Inflammatory macrophage treated with lipopolysaccharide for 4 hours (primary cell): Measurements from ENCODE around the gene IGSF23.
"Not testable (repeated sequence)": the region's sequence is repeated elsewhere in the genome, so short reads cannot be mapped to it uniquely, and the experiment has no call there.

ENCODE experiments used
- DNase-seq: peaks from one replicate; pipeline ENCODE4 v3.0.0-alpha.2; 2020

The IGSF23 gene

DNA sequence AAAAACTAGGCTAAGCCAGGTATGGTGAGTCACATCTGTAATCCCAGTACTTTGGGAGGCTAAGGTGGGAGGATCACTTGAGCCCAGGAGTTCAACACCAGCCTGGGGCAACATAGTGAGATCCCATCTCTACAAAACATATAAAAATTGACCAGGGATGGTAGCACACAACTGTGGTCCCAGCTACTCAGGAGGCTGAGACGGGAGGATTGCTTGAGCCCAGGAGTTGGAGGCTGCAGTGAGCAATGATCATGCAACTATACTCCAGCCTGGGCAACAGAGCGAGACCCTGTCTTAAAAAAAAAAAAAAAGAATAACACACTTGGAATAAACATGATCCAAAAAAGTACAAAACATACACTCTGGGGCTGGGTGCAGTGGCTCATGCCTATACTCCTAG is 56.7 kb downstream of the IGSF23 start:
- not testable (repeated sequence) for DNase-seq

DNA sequence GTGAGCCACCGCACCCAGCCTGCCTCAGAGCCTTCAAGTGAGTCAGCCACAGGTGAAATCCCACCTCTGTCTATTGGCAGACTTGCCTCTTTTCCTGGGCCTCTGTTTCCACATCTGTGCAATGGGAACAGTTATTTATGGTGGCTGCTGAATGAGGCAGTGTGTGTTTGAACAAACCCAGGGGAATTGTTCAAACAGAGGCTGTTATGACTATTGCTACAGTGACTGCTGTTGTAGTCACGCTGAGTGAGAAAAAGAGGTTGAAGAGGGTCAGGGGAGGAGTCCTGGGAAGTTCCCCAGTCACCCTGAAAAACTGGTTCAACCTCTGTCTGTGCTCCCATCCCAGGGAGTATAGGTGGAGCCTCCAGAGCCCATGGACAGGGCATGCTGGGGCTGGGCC is 58.0 kb downstream of the IGSF23 start, which contains the start of gene CEACAM19:
CEACAM19 (plus strand) TSS at position 83 of the 400 bp plus-strand sequence. CDS start 450 bp downstream, outside the sequence.
- no peak for DNase-seq

DNA sequence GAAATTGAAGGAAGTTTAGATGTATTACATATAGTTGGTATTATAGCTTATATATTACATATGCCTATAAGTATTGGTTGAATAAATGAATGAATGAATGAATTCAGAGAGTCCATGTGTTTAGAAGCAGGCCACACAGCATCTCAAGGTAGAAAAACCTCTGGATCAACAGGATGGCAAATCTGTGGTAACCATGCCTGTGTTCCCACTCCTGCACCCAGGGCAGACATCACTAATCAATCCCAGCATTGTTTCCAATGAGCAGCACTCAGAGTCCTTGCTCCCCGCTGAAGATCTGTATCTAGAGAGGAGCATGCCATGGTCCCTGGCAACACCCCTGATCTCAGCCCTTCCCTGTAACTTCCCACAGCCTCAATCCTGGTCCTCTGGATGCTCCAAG is 58.9 kb downstream of the IGSF23 start:
- DNase-seq = no peak

DNA sequence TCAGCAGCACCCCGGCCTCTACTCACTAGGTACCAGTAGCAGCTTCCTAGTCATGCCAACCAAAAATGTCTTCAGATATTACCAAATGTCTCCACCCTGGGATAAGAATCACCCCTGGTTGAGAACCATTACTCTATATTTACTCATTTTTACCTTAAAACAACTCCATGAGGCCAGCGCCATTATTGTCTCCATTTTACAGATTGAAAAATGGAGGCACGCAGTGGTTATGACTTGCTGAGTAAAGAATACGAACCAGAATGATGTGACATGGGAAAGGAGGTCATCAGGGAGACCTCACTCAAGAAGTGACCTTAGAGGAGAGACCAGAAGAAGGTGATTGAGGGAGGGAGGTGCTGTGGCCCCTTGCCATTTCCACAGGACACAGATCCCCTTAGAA is 60.1 kb downstream of the IGSF23 start:
- DNase-seq = no peak

DNA sequence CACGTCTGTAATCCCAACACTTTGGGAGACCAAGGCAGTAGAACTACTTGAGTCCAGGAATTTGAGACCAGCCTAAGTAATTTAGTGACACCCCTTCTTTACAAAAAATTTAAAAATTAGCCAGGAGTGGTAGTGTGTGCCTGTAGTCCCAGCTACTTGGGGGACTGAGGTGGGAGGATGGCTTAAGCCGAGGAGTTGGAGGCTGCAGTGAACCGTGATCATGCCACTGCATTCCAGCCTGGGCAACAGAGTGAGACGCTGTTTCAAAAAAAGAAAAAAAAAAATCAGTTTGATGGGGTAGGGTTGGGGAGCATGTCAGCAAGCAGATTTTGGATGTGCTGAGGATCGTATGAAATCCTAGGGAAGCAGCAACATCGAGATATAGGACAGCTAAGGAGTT is 62.2 kb downstream of the IGSF23 start:
- DNase-seq = no peak

DNA sequence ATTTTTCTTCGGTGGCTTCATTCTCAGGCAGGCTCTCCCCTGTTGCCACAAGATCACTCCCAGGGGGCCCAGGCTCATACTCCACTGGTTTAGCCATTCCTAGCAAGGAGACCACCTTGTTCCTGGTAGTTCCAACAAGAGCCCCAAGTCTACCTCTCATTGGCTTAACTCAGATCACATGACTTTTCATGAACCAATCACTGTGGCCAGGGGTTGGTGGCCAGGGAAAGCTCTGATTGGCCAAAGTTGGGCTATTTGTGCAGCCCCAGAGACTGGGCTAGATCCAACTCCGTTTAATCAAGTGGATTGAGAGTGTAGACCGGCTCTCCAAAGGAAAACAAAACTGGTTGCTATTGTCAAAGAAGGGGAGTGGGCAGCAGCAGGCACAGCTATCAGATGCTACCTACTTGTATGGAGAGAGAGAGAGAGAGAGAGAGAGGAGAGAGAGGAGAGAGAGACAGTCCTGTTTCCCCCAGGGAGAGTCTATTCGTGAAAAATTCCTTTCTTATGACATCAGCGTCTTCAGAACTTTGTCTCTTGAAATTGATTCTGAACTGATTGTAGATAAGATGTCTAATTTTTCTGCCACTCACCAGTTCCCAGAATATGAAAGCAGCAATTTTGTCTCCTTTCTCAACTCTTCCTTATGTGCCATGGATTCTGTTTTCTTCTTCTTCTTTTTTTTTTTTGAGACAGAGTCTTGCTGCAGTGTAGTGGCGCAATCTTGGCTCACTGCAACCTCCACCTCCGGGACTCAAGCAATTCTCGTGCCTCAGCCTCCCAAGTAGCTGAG is 63.9 kb downstream of the IGSF23 start:
- peak; percentile 62 for DNase-seq

DNA sequence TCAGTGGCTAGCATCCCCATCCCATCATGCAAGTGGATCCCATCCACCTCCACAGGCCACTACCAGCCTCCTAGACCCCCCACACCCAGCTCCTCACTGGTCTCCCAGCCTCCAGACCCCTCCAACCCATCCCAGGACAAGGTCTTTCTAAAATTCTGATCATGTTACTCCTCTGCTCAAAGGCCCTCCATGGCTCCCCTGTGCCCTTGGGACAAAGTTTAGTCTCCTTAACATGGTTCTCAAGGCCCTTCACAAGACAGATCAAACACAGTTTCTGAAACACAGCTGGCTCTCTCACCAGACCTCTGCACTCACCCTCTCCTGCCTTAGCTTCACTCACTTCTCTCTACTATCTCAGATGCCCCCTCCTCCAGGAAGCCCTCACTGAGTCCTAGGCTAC is 67.2 kb downstream of the IGSF23 start:
- DNase-seq = no peak

DNA sequence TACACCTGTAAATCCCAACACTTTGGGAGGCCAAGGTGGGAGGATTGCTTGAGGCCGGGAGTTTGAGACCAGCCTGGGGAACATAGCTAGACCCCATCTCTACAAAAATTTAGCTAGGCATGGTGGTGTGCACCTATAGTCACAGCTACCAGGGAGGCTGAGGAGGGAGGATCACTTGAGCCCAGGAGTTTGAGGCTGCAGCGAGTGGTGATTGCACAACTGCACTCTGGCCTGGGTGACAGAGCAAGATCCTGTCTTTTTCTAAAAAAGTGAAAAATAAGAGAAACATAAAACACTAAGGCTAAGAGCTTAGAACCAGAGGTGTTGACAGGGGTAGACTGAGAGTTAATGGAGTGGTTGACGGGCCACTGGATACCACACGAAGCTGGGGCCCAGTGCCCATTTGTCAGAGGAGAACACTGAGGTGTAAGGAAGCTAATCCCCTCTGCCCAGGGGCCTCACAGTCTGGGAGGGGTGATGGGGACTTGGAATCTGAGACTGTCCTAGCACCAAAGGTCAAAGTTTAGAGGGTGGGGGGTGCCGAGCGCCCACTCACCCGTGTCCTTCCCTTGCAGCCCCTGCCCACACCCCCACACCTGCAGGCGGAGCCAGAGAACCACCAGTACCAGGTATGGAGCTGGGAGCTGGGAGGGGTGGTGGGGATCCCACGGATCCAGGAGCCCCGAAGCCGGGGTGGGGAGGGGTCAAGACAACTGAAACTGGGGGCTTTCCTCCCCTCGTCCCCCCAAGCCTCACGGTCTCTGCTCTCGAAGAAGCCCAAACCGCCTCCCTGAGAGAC is 68.8 kb downstream of the IGSF23 start:
- DNase-seq = no peak

DNA sequence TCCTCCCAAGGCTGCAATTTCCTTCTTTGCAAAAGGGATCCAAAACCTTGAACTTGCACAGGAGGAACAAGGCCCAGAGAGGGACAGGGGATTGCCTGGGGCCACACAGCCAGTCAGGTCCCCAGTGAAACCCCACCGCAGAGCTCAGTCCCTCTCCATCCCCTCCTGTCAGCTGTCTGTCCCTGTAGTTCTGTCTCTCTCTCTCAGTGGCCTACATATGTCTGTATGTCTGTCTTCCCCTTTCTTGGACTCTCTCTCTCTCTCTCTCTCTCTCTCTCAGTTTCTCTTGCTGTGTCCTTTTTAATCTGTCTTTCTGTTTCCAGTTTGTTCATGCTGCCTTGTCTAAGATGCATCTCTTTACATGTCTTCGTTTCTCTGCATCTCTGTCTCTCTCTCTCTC is 69.4 kb downstream of the IGSF23 start:
- peak; percentile 54 for DNase-seq

DNA sequence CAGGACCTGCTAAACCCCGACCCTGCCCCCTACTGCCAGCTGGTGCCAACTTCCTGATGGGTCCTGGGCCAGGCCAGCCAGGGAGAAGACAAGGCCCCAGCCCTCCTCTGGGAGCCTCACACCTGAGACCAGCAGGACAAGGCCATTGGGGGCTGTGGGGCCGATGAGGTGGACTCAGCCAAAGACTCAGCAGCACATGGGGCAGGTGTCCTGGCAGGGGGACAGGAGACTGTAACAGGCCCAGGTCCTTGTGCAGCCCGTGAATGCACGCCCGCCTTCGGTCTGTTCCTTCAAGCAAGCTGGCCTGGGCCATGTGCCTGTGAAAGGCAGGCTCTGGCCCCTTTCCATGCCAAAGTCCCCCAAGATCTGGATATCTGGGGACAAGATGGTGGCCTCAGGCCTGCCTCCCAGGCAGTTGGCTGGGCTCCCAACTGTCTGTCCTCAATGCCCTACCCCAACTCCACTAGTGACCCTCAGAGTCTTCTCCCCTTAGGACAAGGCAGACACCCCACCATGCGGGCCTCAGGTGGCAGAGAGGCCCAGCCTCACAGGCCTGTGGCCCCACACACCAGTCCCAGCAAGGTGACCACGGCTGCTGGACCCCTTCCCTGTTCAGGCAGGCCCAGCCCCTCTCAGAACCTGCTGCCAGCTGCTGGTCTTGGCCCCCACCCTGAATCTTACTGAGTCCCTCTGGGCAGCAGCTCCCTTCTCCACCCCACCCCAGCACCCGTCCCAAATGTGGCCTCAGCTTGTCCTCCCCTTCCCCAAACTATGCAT is 70.3 kb downstream of the IGSF23 start:
- no peak for DNase-seq

DNA sequence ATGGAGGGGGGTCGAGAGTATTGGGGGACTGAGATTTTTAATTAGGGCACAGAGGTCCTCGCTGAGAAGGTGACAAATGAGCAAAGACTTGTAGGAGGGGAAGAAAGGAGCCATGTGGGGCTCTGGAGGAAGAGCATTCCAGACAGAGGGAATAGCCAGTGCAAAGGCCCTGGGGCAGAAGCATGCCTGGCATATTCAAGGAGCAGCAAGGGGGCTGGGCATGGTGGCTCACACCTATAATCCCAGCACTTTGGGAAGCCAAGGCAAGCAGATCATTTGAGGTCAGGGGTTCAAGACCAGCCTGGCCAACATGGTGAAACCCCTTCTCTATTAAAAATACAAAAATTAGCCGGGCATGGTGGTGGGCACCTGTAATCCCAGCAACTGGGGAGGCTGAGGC is 71.0 kb downstream of the IGSF23 start:
- DNase-seq = not testable (repeated sequence)

DNA sequence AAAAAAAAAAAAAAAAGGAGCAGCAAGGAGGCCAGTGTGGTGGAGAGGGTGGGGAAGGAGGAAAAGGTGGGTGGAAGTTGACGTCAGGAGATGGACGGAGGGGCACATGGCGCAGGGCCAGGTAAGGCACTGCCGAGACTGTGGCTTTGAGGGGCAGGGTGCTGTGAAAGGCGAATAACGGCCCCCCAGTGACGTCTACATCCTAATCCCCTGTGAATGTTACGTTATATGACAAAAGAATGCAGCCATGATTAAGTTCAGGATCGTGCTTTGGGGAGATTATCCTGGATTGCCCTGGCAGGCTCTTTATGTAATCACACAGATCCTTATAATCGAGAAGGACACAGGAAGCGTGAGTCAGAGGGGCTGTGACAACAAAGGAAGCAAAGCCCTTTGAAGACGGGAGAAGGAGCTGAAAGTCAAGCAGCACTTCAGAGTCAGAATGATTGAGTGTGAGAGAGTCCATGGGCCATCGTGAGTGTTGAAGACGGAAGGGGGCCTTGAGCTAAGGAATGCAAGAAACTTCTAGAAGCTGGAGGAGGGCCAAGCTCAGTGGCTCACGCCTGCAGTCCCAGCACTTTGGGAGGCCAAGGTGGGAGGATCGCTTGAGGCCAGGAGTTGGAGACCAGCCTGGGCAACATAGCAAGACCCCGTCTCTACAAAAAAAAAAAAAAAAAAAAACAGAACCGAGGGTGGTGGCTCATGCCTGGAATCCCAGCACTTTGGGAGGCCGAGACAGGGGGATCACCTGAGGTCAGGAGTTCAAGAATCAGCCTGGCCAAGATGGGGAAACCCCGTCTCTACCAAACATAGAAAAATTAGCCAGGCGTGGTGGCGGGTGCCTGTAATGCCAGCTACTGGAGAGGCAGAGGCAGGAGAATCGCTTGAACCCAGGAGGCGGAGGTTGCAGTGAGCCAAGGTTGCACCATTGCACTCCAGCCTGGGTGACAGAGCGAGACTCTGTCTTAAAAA is 71.8 kb downstream of the IGSF23 start:
- DNase-seq = peak; percentile 76

DNA sequence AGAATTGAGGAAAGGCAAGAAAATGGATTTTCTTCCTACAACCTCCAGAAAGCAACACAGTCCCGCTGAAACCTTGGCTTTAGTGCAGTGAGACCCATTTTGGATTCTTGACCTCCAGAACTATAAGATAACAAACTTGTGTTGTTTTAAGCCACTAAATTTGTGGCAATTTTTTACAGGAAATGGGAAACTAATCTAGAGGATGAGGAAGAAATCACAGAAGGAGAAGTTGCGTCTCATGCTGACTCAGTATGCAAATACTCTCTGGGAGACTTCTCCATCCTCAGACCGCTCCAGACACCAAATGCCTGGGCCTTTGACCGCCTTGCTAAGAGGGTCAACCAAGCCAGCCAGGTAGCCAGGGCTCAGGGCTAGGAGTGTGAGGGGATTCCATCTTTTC is 72.5 kb downstream of the IGSF23 start:
- peak; percentile 93 for DNase-seq
